Measurements from ENCODE around the gene COA1. TPM values are rescaled to one million over a fixed set of nuclear protein-coding genes. Genes with fewer than 3 reads are reported as not detected.
"Not testable (repeated sequence)": the region's sequence is repeated elsewhere in the genome, so short reads cannot be mapped to it uniquely, and the experiment has no call there.

Gene COA1
- total RNA-seq, 1 experiment from 2014 or later, result 134 TPM

- H3K36me3 ChIP-seq; DNase-seq; H3K9me3 ChIP-seq (replicated peaks); H3K27me3 ChIP-seq; H3K27ac ChIP-seq; H3K4me1 ChIP-seq; H3K4me3 ChIP-seq: not testable (repeated sequence)
Measured at GRCh38 chr7:43673243-43673976, 55.9 kb downstream of the COA1 start.

DNA sequence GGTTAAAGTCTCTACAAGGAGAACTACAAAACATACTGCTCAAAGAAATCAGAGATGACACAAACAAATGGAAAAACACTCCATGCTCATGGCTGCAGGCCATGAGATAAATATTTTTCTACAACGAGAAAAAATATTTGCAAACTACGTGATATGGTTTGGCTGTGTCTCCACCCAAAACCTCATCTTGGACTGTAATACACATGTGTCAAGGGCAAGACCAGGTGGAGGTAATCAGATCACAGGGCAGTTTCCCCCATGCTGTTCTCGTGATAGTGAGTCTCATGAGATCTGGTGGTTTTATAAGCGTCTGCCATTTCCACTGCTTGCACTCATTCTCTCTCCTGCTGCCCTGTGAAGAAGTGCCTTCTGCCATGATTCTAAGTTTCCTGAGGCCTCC lies 57.8 kb downstream of the COA1 start:
- Histone ChIP-seq H3K27me3 (no peaks in the 10 kb centered on the region), H3K4me1 (no peaks in the 10 kb centered on the region), H3K27ac (no peak overlapping the region), H3K4me3 (no peak overlapping the region), H3K9me3 (replicated peaks) (no peaks in the 10 kb centered on the region; the same call in none of the 2 replicates), H3K36me3 (0 out of 2 replicates have a peak, but pooled peaks cover 2% of the 10 kb centered on the region)
- DNase-seq, result no peak

DNA sequence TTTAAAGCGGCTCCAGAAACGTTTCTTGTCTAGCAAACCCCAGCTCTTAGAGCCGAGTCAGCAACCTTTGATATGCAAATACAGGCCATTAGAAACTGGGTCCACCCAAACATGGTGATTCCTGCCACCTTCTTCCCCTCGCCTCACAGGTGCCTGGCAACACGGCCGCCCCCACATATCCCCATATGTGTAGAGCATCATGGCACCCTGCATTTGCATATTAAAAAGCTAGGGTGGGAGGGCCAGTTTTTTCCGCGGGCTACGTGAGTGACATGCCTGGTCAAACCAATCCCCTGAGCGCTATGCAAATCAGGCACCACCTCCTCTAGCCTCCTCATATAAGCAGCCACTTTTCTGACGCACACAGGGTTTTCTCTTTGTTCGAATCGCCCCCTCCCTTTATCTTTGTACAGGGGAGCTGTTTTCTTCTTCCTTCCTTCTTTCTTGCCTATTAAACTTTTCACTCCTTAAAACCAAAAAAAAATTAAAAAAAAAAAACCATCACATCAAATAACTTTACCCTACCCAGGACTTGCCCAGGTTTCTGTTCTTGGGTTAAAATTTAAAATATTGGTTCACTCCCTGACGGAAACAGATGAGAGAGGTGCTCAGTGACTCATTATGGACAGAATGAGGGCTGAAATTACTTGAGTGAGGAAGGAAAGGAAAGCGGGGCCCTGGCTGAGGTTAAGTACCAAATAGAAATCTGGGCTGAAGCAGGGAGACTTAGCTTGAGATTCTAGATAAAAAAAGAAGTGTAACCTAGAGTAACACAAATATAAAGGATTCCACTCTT lies 59.8 kb downstream of the COA1 start:
- no peak overlapping the region for H3K4me3 ChIP-seq
- H3K27me3 ChIP-seq, result no peaks in the 10 kb centered on the region
- DNase-seq, result no peak
- H3K9me3 ChIP-seq (replicated peaks), result no peaks in the 10 kb centered on the region; the same call in none of the 2 replicates
- 0 out of 2 replicates have a peak, but pooled peaks cover 2% of the 10 kb centered on the region for H3K36me3 ChIP-seq
- H3K27ac ChIP-seq, result no peak overlapping the region
- H3K4me1 ChIP-seq, result no peaks in the 10 kb centered on the region

DNA sequence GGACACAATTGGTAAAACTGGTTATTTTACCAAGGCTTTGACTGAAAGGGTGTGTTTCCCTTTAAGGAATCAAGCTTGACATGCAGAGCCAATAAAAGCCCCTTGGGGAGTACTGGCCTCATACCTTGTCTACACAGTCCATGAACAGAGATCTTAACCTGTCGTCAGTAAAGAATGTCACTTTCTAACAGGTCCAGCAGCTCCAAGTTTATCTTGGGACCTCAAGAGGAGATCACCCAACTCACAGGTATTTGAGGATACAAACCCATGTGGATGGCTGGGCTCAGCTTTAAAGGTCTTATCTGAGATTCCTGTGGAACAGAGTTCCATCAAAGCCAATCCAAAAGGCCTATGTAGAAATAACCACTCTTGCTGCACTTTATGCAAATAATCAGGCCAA lies 61.3 kb downstream of the COA1 start:
- H3K36me3 ChIP-seq, result 0 out of 2 replicates have a peak, but pooled peaks cover 2% of the 10 kb centered on the region
- H3K27me3 ChIP-seq, result no peaks in the 10 kb centered on the region
- no peaks in the 10 kb centered on the region for H3K4me1 ChIP-seq
- no peaks in the 10 kb centered on the region; the same call in 1 of the 2 replicates for H3K9me3 ChIP-seq (replicated peaks)
- H3K4me3 ChIP-seq, result no peak overlapping the region
- DNase-seq, result no peak
- H3K27ac ChIP-seq, result no peak overlapping the region

DNA sequence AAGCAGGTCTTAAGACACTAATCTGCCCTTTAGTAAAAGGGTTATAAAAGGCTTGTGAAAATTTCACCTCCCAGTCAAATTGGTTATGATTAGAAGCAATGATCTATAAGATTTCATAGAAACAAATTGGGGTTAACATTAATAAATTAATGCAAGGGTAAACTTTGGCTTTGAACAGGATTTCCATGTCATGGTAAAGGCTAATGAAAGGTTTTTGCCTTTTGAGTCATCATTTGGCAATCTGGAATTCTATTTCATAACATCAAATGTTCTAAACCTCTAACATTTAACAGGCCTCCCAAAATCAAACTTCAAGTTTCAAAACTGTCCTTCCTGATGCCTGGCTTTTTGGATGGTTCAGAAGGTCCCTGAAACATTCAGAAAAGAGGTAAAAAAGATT lies 62.4 kb downstream of the COA1 start:
- Histone ChIP-seq H3K4me1 (no peaks in the 10 kb centered on the region), H3K36me3 (0 out of 2 replicates have a peak, but pooled peaks cover 2% of the 10 kb centered on the region), H3K4me3 (no peak overlapping the region), H3K27me3 (no peaks in the 10 kb centered on the region), H3K27ac (no peak overlapping the region), H3K9me3 (replicated peaks) (no peaks in the 10 kb centered on the region; the same call in 1 of the 2 replicates)
- DNase-seq, result no peak

DNA sequence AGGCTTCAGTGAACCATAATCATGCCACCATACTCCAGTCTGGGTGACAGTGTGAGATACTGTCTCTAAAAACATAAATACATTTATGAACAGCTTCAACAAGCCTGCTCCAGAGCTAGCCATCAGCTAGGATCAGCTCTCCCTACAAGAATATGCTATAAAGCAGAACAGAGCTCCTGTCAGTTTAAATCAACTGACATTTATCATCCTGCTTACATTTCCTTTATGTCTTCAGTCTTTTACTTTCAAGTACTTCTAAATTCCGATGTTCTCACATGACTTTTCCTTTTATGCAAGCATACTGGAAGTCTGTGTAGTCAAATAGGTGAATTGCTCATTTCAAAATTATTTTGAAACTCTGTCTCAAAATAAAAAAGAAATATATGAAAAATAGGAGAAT lies 64.6 kb downstream of the COA1 start:
- Histone ChIP-seq H3K9me3 (replicated peaks) (no peaks in the 10 kb centered on the region), H3K4me3 (no peak overlapping the region), H3K4me1 (no peaks in the 10 kb centered on the region), H3K36me3 (no peaks in the 10 kb centered on the region), H3K27me3 (no peaks in the 10 kb centered on the region), H3K27ac (no peak overlapping the region)
- no peak for DNase-seq

- no peaks in the 10 kb centered on the region for H3K9me3 ChIP-seq (replicated peaks)
- DNase-seq, result no peak
- no peak overlapping the region for H3K4me3 ChIP-seq
- H3K36me3 ChIP-seq, result peaks cover 10% of the 10 kb centered on the region
- H3K27me3 ChIP-seq, result no peaks in the 10 kb centered on the region
- 0 out of 2 replicates have a peak, but pooled peaks cover 2% of the 10 kb centered on the region for H3K4me1 ChIP-seq
- no peak overlapping the region for H3K27ac ChIP-seq
Measured at GRCh38 chr7:43660141-43660540, 69.2 kb downstream of the COA1 start.

- Histone ChIP-seq H3K36me3 (peaks cover 10% of the 10 kb centered on the region), H3K27me3 (no peaks in the 10 kb centered on the region), H3K27ac (no peak overlapping the region), H3K4me3 (no peak overlapping the region), H3K4me1 (0 out of 2 replicates have a peak, but pooled peaks cover 2% of the 10 kb centered on the region), H3K9me3 (replicated peaks) (no peaks in the 10 kb centered on the region)
- no peak for DNase-seq
Measured at GRCh38 chr7:43659549-43659896, 69.8 kb downstream of the COA1 start.

- no peak overlapping the region for H3K4me3 ChIP-seq
- no peak for DNase-seq
- H3K27me3 ChIP-seq, result no peaks in the 10 kb centered on the region
- no peaks in the 10 kb centered on the region for H3K9me3 ChIP-seq (replicated peaks)
- H3K36me3 ChIP-seq, result peaks cover 10% of the 10 kb centered on the region
- H3K4me1 ChIP-seq, result 0 out of 2 replicates have a peak, but pooled peaks cover 2% of the 10 kb centered on the region
- no peak overlapping the region for H3K27ac ChIP-seq
Measured at GRCh38 chr7:43658718-43659548, 70.4 kb downstream of the COA1 start.

- Histone ChIP-seq H3K27me3 (no peaks in the 10 kb centered on the region), H3K4me3 (no peak overlapping the region), H3K36me3 (peaks cover 10% of the 10 kb centered on the region), H3K4me1 (0 out of 2 replicates have a peak, but pooled peaks cover 2% of the 10 kb centered on the region), H3K9me3 (replicated peaks) (no peaks in the 10 kb centered on the region), H3K27ac (no peak overlapping the region)
- no peak for DNase-seq
Measured at GRCh38 chr7:43656997-43657396, 72.3 kb downstream of the COA1 start.

- no peak for DNase-seq
- no peak overlapping the region for H3K27ac ChIP-seq
Measured at GRCh38 chr7:43655584-43655983, 73.7 kb downstream of the COA1 start.

GRCh38 chr7:43653891-43654504 lies 75.3 kb downstream of the COA1 start:
- H3K27me3 ChIP-seq, result no peaks in the 10 kb centered on the region
- no peak overlapping the region for H3K27ac ChIP-seq
- no peak overlapping the region for H3K4me3 ChIP-seq
- no peaks in the 10 kb centered on the region for H3K9me3 ChIP-seq (replicated peaks)
- H3K36me3 ChIP-seq, result peaks cover 10% of the 10 kb centered on the region
- peaks cover 14% of the 10 kb centered on the region for H3K4me1 ChIP-seq
- DNase-seq, result no peak

More at GRCh38 chr7:43655584-43655983, 73.7 kb downstream of the COA1 start:
- no peaks in the 10 kb centered on the region for H3K27me3 ChIP-seq
- no peak overlapping the region for H3K4me3 ChIP-seq
- H3K9me3 ChIP-seq (replicated peaks), result no peaks in the 10 kb centered on the region
- H3K36me3 ChIP-seq, result peaks cover 10% of the 10 kb centered on the region
- peaks cover 9% of the 10 kb centered on the region for H3K4me1 ChIP-seq

GRCh38 chr7:43653466-43653865 lies 75.9 kb downstream of the COA1 start:
- Histone ChIP-seq H3K4me1 (peaks cover 19% of the 10 kb centered on the region), H3K27ac (no peak overlapping the region), H3K36me3 (peaks cover 10% of the 10 kb centered on the region), H3K4me3 (no peak overlapping the region), H3K27me3 (no peaks in the 10 kb centered on the region), H3K9me3 (replicated peaks) (no peaks in the 10 kb centered on the region)
- DNase-seq, result no peak

- H3K27ac ChIP-seq, result no peak overlapping the region
- H3K9me3 ChIP-seq (replicated peaks), result no peaks in the 10 kb centered on the region
- no peaks in the 10 kb centered on the region for H3K27me3 ChIP-seq
- H3K4me1 ChIP-seq, result peaks cover 27% of the 10 kb centered on the region
- peaks cover 7% of the 10 kb centered on the region for H3K36me3 ChIP-seq
- DNase-seq, result no peak
- no peak overlapping the region for H3K4me3 ChIP-seq
Measured at GRCh38 chr7:43652364-43652763, 77.0 kb downstream of the COA1 start.

Data from SJCRH30 (cell line).